ENCODE measurements around the gene APPL2. TPM values are rescaled to one million over a fixed set of nuclear protein-coding genes. Genes with fewer than 3 reads are reported as not detected.

Gene APPL2
- total RNA-seq, 1 experiment from 2014 or later = 16.1 TPM

- CTCF ChIA-PET = no interaction called here
- no peaks in the 10 kb centered on the region for H3K9me3 Mint-ChIP-seq
- POLR2A ChIA-PET = no interaction called here
- no peak for TF ChIP-seq CDX4 (CRISPR knock-in tag; IDR thresholded peaks at IDR 0.05; ENCODE audit: borderline replicate concordance)
- no peak for TF ChIP-seq FOXJ3 (CRISPR knock-in tag; IDR thresholded peaks at IDR 0.05; ENCODE audit: borderline replicate concordance)
- no peak for TF ChIP-seq ZBTB21 (CRISPR knock-in tag; IDR thresholded peaks at IDR 0.05; ENCODE audit: borderline replicate concordance)
- TF ChIP-seq STAT6 (CRISPR knock-in tag; conservative IDR thresholded peaks at IDR 0.05; ENCODE audit: low read depth) = no peak
- TF ChIP-seq ZNF121 (CRISPR knock-in tag; IDR thresholded peaks at IDR 0.05) = no peak
- no peak overlapping the region for H3K27ac Mint-ChIP-seq
- ATAC-seq (no peak), DNase-seq (ENCODE audit: low spot score) (no peak)
- H3K4me3 Mint-ChIP-seq = no peak overlapping the region
- peaks cover 39% of the 10 kb centered on the region for H3K36me3 Mint-ChIP-seq
- H3K4me1 Mint-ChIP-seq = no peaks in the 10 kb centered on the region
- no peaks in the 10 kb centered on the region for H3K27me3 Mint-ChIP-seq (ENCODE audit: low read depth)
Measured at GRCh38 chr12:105167346-105167745, 68.6 kb downstream of the APPL2 start.

- ChIA-PET POLR2A (no interaction called here), CTCF (no interaction called here)
- no peak for DNase-seq (ENCODE audit: low spot score)
- no peak for ATAC-seq
- Mint-ChIP-seq H3K27ac (no peak overlapping the region), H3K4me3 (no peak overlapping the region), H3K27me3 (ENCODE audit: low read depth) (no peaks in the 10 kb centered on the region), H3K36me3 (peaks cover 44% of the 10 kb centered on the region), H3K9me3 (no peaks in the 10 kb centered on the region), H3K4me1 (no peaks in the 10 kb centered on the region)
- TF ChIP-seq ELF4 (CRISPR knock-in tag; IDR thresholded peaks at IDR 0.05; ENCODE audit: low read depth) (no peak), HMGA2 (CRISPR knock-in tag; IDR thresholded peaks at IDR 0.05) (no peak), CDX4 (CRISPR knock-in tag; IDR thresholded peaks at IDR 0.05; ENCODE audit: borderline replicate concordance) (no peak)
Measured at GRCh38 chr12:105166736-105167135, 69.2 kb downstream of the APPL2 start.

- peaks cover 59% of the 10 kb centered on the region for H3K36me3 Mint-ChIP-seq
- ChIA-PET POLR2A (no interaction called here), CTCF (no interaction called here)
- DNase-seq (ENCODE audit: low spot score) = no peak
- no peak overlapping the region for H3K27ac Mint-ChIP-seq
- no peak overlapping the region for H3K4me3 Mint-ChIP-seq
- no peaks in the 10 kb centered on the region for H3K27me3 Mint-ChIP-seq (ENCODE audit: low read depth)
- H3K4me1 Mint-ChIP-seq = no peaks in the 10 kb centered on the region
- no peak for ATAC-seq
- TF ChIP-seq SOX15 (CRISPR knock-in tag; IDR thresholded peaks at IDR 0.05) (no peak), ZNF263 (CRISPR knock-in tag; IDR thresholded peaks at IDR 0.05; ENCODE audit: low read depth) (no peak), JUN (CRISPR knock-in tag; IDR thresholded peaks at IDR 0.05) (no peak), ZNF317 (CRISPR knock-in tag; IDR thresholded peaks at IDR 0.05; ENCODE audit: borderline replicate concordance, low read depth) (no peak), GABPB1 (CRISPR knock-in tag; IDR thresholded peaks at IDR 0.05) (no peak), ZSCAN18 (CRISPR knock-in tag; IDR thresholded peaks at IDR 0.05) (no peak)
- H3K9me3 Mint-ChIP-seq = no peaks in the 10 kb centered on the region
Measured at GRCh38 chr12:105164068-105164467, 71.9 kb downstream of the APPL2 start.

- ChIA-PET CTCF (no interaction called here), POLR2A (no interaction called here)
- H3K9me3 Mint-ChIP-seq = no peaks in the 10 kb centered on the region
- H3K36me3 Mint-ChIP-seq = peaks cover 64% of the 10 kb centered on the region
- H3K27ac Mint-ChIP-seq = no peak overlapping the region
- no peaks in the 10 kb centered on the region for H3K27me3 Mint-ChIP-seq (ENCODE audit: low read depth)
- ATAC-seq (no peak), DNase-seq (ENCODE audit: low spot score) (no peak)
- H3K4me1 Mint-ChIP-seq = peaks cover 5% of the 10 kb centered on the region
- no peak overlapping the region for H3K4me3 Mint-ChIP-seq
- TF ChIP-seq SMAD3 (CRISPR knock-in tag; IDR thresholded peaks at IDR 0.05; ENCODE audit: borderline replicate concordance) (no peak), CTCF (IDR thresholded peaks at IDR 0.05) (no peak), MXD4 (CRISPR knock-in tag; IDR thresholded peaks at IDR 0.05; ENCODE audit: borderline replicate concordance) (no peak), FOXP4 (CRISPR knock-in tag; IDR thresholded peaks at IDR 0.05) (no peak), RELA (CRISPR knock-in tag; IDR thresholded peaks at IDR 0.05; ENCODE audit: borderline replicate concordance) (no peak), NR1H2 (CRISPR knock-in tag; IDR thresholded peaks at IDR 0.05) (no peak), MAX (CRISPR knock-in tag; IDR thresholded peaks at IDR 0.05) (no peak), ZNF138 (CRISPR knock-in tag; conservative IDR thresholded peaks at IDR 0.05) (no peak)
Measured at GRCh38 chr12:105162174-105162573, 73.8 kb downstream of the APPL2 start.
